GM23248 (cell line): ENCODE data around the gene TSPAN5.

Source experiments
- EZH2 ChIP-seq: fragments of 200-600 bp; sonication (generic); IDR thresholded peaks from 2 replicates; pipeline ENCODE4 v1.6.1; 2018; ENCODE audit warnings: antibody characterized with exemption, mild to moderate bottlenecking; ENCODE audit not compliant: insufficient read depth, poor library complexity, severe bottlenecking
- EZH2phosphoT487 ChIP-seq: fragments of 200-600 bp; sonication (generic); IDR thresholded peaks from 2 replicates; pipeline ENCODE4 v1.6.1; 2018; ENCODE audit warnings: antibody characterized with exemption, moderate library complexity, mild to moderate bottlenecking, low read depth; ENCODE audit not compliant: insufficient read depth

- TF ChIP-seq EZH2 (no peak), EZH2phosphoT487 (no peak)
Measured at GRCh38 chr4:98686043-98686707, 27.8 kb upstream of the TSPAN5 start.
